Measurements from ENCODE around the gene ANTKMT.
"Not testable (repeated sequence)": the region's sequence is repeated elsewhere in the genome, so short reads cannot be mapped to it uniquely, and the experiment has no call there.

Gene ANTKMT

GRCh38 chr16:700684-701584 lies 20.0 kb upstream of the ANTKMT start:
- DNase-seq (ENCODE audit: low spot score): no peak

DNA sequence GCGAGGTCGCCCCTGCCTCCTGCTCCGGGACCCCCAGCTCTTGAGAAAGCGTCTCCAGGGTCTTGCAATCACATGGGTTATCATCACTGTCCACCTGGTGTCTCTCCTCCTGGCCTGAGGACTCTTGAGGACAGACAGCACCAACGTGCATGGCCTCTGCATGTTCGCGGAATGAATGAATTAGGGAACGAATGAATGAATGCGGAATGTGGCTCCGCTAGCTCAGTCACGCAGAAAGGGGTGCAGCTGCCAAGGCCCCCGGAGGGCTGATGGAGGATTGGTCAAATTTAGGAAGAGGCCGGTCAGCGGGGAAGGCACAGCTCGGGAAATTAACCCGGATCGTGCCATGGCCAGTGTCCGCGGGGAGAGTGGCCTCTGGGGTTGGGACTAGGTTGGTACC lies 18.6 kb upstream of the ANTKMT start:
- DNase-seq (ENCODE audit: low spot score): no peak

DNA sequence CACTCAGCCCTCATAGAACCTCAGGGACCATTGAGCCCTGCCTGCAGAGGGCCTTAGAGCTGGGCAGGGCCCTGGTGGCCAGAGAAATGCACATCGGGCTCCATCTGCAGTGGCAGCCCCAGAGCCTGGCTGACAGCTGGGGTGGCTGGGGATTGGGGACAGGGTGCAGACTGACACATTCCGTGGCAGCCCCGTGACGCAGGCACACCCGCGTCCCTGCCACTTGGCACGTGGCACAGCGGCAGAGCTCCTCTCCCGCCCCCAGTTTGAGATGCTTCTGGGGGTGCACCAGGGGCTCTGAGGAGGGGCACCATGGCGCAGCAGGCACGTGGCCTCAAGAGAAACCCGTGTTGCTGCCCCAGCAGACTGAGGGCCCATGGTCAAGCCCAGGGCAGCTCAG lies 17.5 kb upstream of the ANTKMT start:
- DNase-seq (ENCODE audit: low spot score): no peak

DNA sequence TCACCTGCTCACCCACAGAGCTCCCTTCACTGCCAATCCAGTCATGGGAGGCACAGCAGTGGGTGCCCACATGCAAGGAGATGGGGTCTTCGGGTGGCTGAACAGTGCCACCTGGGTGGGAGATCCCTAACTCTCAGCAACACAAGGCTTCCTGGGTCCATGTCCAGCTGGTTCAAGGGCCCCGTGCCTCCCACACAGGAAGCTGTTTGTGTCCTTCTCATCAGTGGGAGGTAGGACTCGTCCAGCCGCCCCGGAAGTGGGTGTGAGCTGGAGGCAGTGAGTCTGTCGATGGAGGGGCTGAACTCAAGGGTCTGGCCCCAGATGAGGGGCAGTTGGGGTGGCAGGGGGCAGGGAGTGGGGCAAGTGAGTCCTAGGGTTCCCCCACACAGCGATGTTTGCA lies 16.9 kb upstream of the ANTKMT start:
- no peak for DNase-seq (ENCODE audit: low spot score)

- no peak for DNase-seq (ENCODE audit: low spot score)
Observed at GRCh38 chr16:704552-705380, 16.2 kb upstream of the ANTKMT start.

- DNase-seq (ENCODE audit: low spot score): no peak
Observed at GRCh38 chr16:705431-706188, 15.3 kb upstream of the ANTKMT start, which contains the start of gene FBXL16. Gene FBXL16, minus strand, starts transcription at chr16:705801. Its CDS starts 8,396 bp downstream, at chr16:697405.

- no peak for DNase-seq (ENCODE audit: low spot score)
Observed at GRCh38 chr16:706189-707061, 14.5 kb upstream of the ANTKMT start.

DNA sequence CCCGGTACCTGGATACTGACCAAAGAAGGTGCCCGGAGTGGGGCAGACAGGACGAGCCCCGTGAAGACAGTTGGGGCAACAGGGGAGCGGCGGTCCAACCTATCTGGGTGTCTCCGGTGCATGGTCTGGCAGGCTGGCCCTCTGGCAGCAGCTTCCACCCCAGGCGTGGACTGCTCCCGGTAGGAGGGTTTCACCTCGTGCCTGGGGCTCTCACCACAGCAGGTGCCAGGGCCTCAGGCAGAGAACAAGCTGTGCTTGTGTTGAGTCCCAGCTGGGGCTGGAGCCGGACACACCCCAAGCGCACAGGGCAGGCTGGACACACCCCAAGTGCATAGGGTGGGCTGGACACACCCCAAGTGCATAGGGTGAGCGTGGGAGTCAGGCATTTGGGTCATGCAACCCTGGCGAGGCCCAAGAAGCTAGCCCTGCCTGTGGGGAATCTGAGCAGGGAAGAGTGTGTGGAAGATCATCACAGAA lies 13.8 kb upstream of the ANTKMT start:
- no peak for DNase-seq (ENCODE audit: low spot score)

GRCh38 chr16:708019-708418 lies 12.9 kb upstream of the ANTKMT start:
- DNase-seq (ENCODE audit: low spot score): no peak

- DNase-seq (ENCODE audit: low spot score): no peak
Observed at GRCh38 chr16:708959-709358, 12.0 kb upstream of the ANTKMT start.

DNA sequence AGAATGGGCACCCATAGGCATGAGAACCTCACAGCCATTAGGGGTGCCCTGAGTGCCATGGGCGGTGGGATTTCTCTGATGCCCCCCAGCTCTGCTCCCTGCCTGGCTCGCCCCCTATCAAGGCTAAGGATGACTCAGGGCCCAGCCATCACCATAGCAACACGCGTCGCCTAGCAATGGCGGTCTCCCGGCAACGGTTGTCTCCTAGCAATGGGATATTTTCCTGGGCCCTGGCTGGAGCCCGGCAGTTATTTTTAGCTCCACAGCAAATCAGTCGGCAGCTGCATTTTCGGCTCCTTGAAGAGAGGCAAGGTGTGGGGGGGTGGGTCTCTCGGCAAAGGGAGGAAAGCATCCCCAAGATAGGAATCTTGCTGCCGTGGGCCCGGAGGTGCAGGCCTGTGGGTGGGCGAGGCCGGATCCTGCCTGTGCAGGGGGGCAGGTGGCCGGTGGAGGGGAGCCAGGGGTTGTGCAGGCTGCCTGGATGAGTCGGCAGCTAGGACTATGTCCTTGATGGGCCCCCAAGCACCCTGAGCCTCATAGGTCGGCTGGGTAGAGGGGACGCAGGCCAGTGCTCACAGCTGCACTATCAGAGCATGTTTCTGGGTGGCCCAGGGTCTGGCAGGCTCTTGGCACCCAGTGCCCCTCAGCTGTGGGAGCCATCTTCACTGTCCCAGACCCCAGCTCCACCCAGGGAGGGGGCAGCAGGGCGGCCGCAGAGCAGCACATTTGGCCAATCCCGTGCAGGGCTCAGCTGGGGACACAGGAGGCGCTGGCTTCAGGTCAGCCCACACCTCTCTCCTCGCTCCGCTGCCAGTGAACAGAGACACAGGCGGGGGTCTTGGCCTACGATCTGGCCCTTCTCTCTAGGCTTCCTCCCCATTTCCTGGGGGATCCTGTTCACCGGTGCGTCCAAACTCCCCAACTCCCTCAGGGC lies 11.1 kb upstream of the ANTKMT start:
- DNase-seq (ENCODE audit: low spot score): no peak

DNA sequence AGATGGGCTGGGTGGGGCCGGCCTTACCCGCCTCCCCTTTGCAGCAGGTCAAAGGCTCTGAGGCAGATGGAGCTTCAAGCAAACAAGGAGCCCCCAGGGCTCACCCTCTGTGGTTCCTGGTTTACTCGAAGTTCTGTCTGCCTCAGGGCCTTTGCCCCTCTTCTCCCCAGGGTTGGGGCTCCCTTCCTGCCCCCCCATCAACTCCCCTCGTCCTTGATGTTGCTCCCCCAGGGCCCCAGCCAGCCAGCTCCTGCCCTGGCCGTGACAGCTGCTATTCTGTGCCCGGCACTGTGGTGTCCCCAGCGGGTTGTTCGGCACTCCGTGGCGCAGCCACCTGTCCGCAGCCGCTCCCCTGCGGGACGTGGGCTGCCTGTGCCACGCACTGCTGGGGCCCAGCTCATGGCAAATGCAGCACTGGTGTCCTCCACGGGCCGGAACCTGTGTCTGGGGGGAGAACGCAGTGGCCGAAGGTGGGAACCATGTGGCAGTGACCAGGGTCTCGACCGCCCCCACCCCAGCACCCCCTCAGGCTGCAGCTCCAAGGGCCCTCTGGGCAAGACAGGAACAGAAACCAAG lies 10.4 kb upstream of the ANTKMT start:
- DNase-seq (ENCODE audit: low spot score): no peak

DNA sequence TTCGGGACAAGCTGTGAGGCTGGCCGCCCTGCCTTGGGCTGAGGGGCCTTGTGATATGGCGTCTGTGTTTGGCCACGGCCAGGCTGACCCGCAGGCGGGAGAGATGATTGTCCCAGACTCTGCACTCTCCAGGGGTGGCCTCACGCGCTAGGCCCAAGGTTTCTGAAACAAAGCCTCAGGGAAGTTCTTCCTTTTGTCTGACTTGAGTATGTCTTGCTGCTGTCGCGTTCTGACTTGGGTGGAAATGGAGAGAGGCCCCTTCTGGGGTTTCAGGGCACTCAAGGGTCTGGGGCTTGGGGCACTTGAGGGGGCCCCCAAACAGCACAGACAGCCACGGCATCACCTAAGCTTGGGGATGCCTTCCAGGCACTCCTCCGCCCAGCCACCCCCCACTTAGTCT lies 9.9 kb upstream of the ANTKMT start:
- no peak for DNase-seq (ENCODE audit: low spot score)

- peak; percentile 85 for DNase-seq (ENCODE audit: low spot score)
Observed at GRCh38 chr16:711548-712320, 9.2 kb upstream of the ANTKMT start.

GRCh38 chr16:712740-713250 lies 8.2 kb upstream of the ANTKMT start:
- DNase-seq (ENCODE audit: low spot score): not testable (repeated sequence)

GRCh38 chr16:714079-714478 lies 6.9 kb upstream of the ANTKMT start:
- no peak for DNase-seq (ENCODE audit: low spot score)

- DNase-seq (ENCODE audit: low spot score): peak; percentile 92
Observed at GRCh38 chr16:714558-715476, 6.1 kb upstream of the ANTKMT start, which contains the start of gene METRN. Gene METRN, plus strand, starts transcription at chr16:715118. Its CDS starts 172 bp downstream, at chr16:715290.
